HG03342 (cell line): ENCODE data around the gene ZC3H7B.
"Not testable (repeated sequence)": the region's sequence is repeated elsewhere in the genome, so short reads cannot be mapped to it uniquely, and the experiment has no call there.

Experiments
- ATAC-seq: cut with Tn5 transposase; IDR thresholded peaks from one replicate; pipeline ENCODE4 v1.9.1; 2021; ENCODE audit warnings: mild to moderate bottlenecking, moderate library complexity; ENCODE audit not compliant: unreplicated experiment

Gene ZC3H7B

GRCh38 chr22:41285820-41286638 is 15.3 kb upstream of the ZC3H7B start, which contains the start of gene RANGAP1:
Gene RANGAP1, minus strand, starts transcription at chr22:41286187. Its CDS starts 5,143 bp downstream, at chr22:41281044.
- peak; percentile 90 for ATAC-seq

GRCh38 chr22:41286639-41287091 is 14.7 kb upstream of the ZC3H7B start:
- peak; percentile 7 for ATAC-seq

- no peak for ATAC-seq
Observed at GRCh38 chr22:41288245-41288946, 12.9 kb upstream of the ZC3H7B start.

GRCh38 chr22:41289671-41290070 is 11.7 kb upstream of the ZC3H7B start:
- ATAC-seq = no peak

- no peak for ATAC-seq
Observed at GRCh38 chr22:41290262-41291221, 10.8 kb upstream of the ZC3H7B start.

- not testable (repeated sequence) for ATAC-seq
Observed at GRCh38 chr22:41294816-41295215, 6.5 kb upstream of the ZC3H7B start.

- no peak for ATAC-seq
Observed at GRCh38 chr22:41296826-41297667, 4.3 kb upstream of the ZC3H7B start.

- no peak for ATAC-seq
Observed at GRCh38 chr22:41300661-41301060, 664 bp upstream of the ZC3H7B start.

- no peak for ATAC-seq
Observed at GRCh38 chr22:41302021-41302767, 869 bp downstream of the ZC3H7B start.

GRCh38 chr22:41302811-41303210 is 1.5 kb downstream of the ZC3H7B start:
- ATAC-seq = no peak

GRCh38 chr22:41305646-41306045 is 4.3 kb downstream of the ZC3H7B start:
- ATAC-seq = no peak

GRCh38 chr22:41308054-41308453 is 6.7 kb downstream of the ZC3H7B start:
- no peak for ATAC-seq

GRCh38 chr22:41308544-41308947 is 7.2 kb downstream of the ZC3H7B start:
- ATAC-seq = no peak

GRCh38 chr22:41310336-41310735 is 9.0 kb downstream of the ZC3H7B start:
- no peak for ATAC-seq

- no peak for ATAC-seq
Observed at GRCh38 chr22:41311487-41311886, 10.2 kb downstream of the ZC3H7B start.

- no peak for ATAC-seq
Observed at GRCh38 chr22:41314821-41315220, 13.5 kb downstream of the ZC3H7B start.

- ATAC-seq = no peak
Observed at GRCh38 chr22:41315586-41315985, 14.3 kb downstream of the ZC3H7B start.

GRCh38 chr22:41320416-41321240 is 19.3 kb downstream of the ZC3H7B start:
- no peak for ATAC-seq
